Neural progenitor cell (in vitro differentiated cells): ENCODE measurements around the gene INPP5D. TPM values are rescaled to one million over a fixed set of nuclear protein-coding genes. Genes with fewer than 3 reads are reported as not detected.

Experiments used
- DNase-seq: peaks from one replicate; pipeline ENCODE4 v3.0.0-alpha.2; 2016; ENCODE audit warnings: low spot score
- H2AFZ ChIP-seq: fragments of 200-600 bp; sonication (generic); replicated peaks from 2 replicates; pipeline ENCODE4 v1.6.1; 2016; ENCODE audit warnings: antibody characterized with exemption
- H3F3A ChIP-seq: fragments of 200-600 bp; sonication (generic); 2 replicates; pipeline ENCODE4 v1.6.1; 2016; ENCODE audit warnings: antibody characterized with exemption, low read depth
- H3K27ac ChIP-seq: fragments of 200-600 bp; sonication (generic); 2 replicates; pipeline ENCODE4 v1.5.1; 2016; ENCODE audit warnings: mild to moderate bottlenecking
- H3K27me3 ChIP-seq: fragments of 200-600 bp; sonication (generic); 2 replicates; pipeline ENCODE4 v1.6.1; 2016; ENCODE audit warnings: mild to moderate bottlenecking, moderate library complexity
- H3K36me3 ChIP-seq: fragments of 200-600 bp; sonication (generic); 2 replicates; pipeline ENCODE4 v1.5.1; 2016
- H3K4me1 ChIP-seq: fragments of 200-600 bp; sonication (generic); 2 replicates; pipeline ENCODE4 v1.6.1; 2016; ENCODE audit warnings: mixed run types
- H3K4me2 ChIP-seq: fragments of 200-600 bp; sonication (generic); 2 replicates; pipeline ENCODE4 v1.6.1; 2016
- H3K4me3 ChIP-seq: fragments of 200-600 bp; sonication (generic); 2 replicates; pipeline ENCODE4 v1.5.1; 2016
- H3K79me2 ChIP-seq: fragments of 200-600 bp; sonication (generic); 2 replicates; pipeline ENCODE4 v1.6.1; 2016; ENCODE audit warnings: low read depth
- H3K9ac ChIP-seq: fragments of 200-600 bp; sonication (generic); 2 replicates; pipeline ENCODE4 v1.6.1; 2016
- H3K9me3 ChIP-seq: fragments of 200-600 bp; sonication (generic); 2 replicates; pipeline ENCODE4 v1.5.1; 2016; ENCODE audit warnings: low read depth
- H4K20me1 ChIP-seq: fragments of 200-600 bp; sonication (generic); 2 replicates; pipeline ENCODE4 v1.6.1; 2016; ENCODE audit warnings: low read depth
- H3K27ac Mint-ChIP-seq: 3 replicates; pipeline ENCODE4 v1.8.0; 2021; ENCODE audit warnings: mixed read lengths
- H3K27me3 Mint-ChIP-seq: 2 replicates; pipeline ENCODE4 v1.8.0; 2022; ENCODE audit warnings: low read depth, mild to moderate bottlenecking, inconsistent platforms, moderate library complexity, mixed read lengths; ENCODE audit not compliant: insufficient read depth
- H3K36me3 Mint-ChIP-seq: 3 replicates; pipeline ENCODE4 v1.8.0; 2021; ENCODE audit warnings: mixed read lengths
- H3K4me1 Mint-ChIP-seq: 3 replicates; pipeline ENCODE4 v1.8.0; 2021; ENCODE audit warnings: mixed read lengths
- H3K4me3 Mint-ChIP-seq: 3 replicates; pipeline ENCODE4 v1.8.0; 2021; ENCODE audit warnings: mild to moderate bottlenecking, moderate library complexity, mixed read lengths
- H3K9me3 Mint-ChIP-seq: 3 replicates; pipeline ENCODE4 v1.8.0; 2020; ENCODE audit warnings: mixed read lengths
- CTCF ChIP-seq: fragments of 200-600 bp; sonication (generic); IDR thresholded peaks from 2 replicates; pipeline ENCODE4 v1.5.1; 2017; ENCODE audit warnings: antibody characterized with exemption, mild to moderate bottlenecking
- EZH2 ChIP-seq: fragments of 200-600 bp; sonication (generic); IDR thresholded peaks from 2 replicates; pipeline ENCODE4 v1.6.1; 2017; ENCODE audit warnings: antibody characterized with exemption, mild to moderate bottlenecking, moderate library complexity
- EZH2phosphoT487 ChIP-seq: fragments of 200-600 bp; sonication (generic); IDR thresholded peaks from 2 replicates; pipeline ENCODE4 v1.6.1; 2017; ENCODE audit warnings: antibody characterized with exemption
- total RNA-seq: library from RNA; depleted of rRNA; stranded (reverse); fragments of >200 nt; gene quantifications from 2 replicates; pipeline ENCODE4 v1.2.3, GENCODE V29; 2015; ENCODE audit warnings: low replicate concordance

INPP5D gene
- total RNA-seq, 1 donor from 2014 or later: 4.2 TPM

DNA sequence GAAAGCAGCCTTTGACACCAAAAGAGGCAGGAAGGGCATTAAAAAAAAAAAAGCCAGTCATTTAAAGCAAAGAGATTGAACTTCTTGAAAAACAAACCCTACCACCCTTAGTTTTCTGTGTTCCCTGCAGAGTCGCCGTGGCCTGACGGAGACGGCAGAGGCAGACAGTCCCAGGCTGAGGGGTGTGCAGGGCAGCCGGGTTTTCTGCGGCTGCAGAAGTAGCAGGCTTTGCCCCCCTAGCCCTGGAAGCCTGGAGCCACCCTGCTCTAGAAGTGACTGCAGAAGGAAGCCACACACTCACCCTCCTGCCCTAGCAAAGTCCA lies 2.8 kb downstream of the INPP5D start:
- no peak overlapping the region for H3K27ac ChIP-seq
- H3K27ac Mint-ChIP-seq: no peak overlapping the region

DNA sequence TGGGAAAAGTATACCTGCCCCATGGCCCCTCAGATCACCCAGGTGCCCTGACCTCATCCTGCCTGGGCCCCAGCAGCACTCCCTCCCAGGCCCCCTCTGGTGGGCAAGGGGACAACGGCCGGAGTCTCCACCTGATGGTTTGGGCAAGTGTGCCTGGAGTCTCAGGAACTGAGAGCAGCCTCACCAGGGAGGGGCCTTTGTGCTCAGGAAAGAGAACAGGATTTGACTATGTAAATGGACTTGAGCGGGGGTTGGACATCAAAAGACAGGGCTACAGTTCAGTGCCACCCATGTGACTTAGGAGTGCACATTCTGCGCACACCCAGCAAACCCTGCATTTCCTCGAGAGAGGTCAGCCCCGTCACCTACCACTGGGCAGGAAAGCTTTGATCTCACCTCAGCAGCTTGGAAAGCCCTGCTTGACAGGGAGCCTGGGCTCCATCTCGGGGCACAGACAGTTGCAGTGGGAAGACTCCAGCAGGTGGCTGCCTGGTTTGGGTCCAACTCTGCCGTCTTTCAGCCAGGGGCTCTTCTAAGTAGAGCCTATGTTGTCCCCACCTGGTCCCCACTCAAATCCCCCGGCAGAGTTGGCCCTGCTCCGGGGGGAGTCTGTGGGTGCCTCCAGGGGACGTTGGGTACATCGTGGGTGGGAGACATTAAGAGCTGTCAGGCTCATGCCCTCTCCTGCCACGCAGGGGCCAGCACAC lies 3.3 kb downstream of the INPP5D start:
- TF ChIP-seq EZH2phosphoT487 (no peak), CTCF (peak; percentile 41), EZH2 (no peak)
- Histone ChIP-seq H3F3A (no peaks in the 10 kb centered on the region), H3K4me2 (no peak overlapping the region), H3K79me2 (no peaks in the 10 kb centered on the region), H3K4me3 (no peak overlapping the region), H3K36me3 (no peaks in the 10 kb centered on the region), H3K9ac (no peak overlapping the region), H3K9me3 (no peaks in the 10 kb centered on the region), H2AFZ (no peak overlapping the region), H3K27ac (no peak overlapping the region), H3K27me3 (no peaks in the 10 kb centered on the region), H3K4me1 (peaks cover 13% of the 10 kb centered on the region), H4K20me1 (no peaks in the 10 kb centered on the region)
- no peaks in the 10 kb centered on the region for H3K9me3 Mint-ChIP-seq
- H3K4me1 Mint-ChIP-seq: peaks cover 31% of the 10 kb centered on the region
- H3K27me3 Mint-ChIP-seq: peaks cover 3% of the 10 kb centered on the region
- peak overlapping the region; percentile 37 for H3K27ac Mint-ChIP-seq
- DNase-seq: peak; percentile 31
- H3K36me3 Mint-ChIP-seq: no peaks in the 10 kb centered on the region
- H3K4me3 Mint-ChIP-seq: no peak overlapping the region

More for the DNA sequence above, 2.8 kb downstream of the INPP5D start:
- H3K4me3 Mint-ChIP-seq: no peak overlapping the region
- no peak for DNase-seq
- H3K9me3 Mint-ChIP-seq: no peaks in the 10 kb centered on the region
- H3K9ac ChIP-seq: no peak overlapping the region
- H3K27me3 Mint-ChIP-seq: peaks cover 3% of the 10 kb centered on the region
- no peaks in the 10 kb centered on the region for H3K9me3 ChIP-seq
- H3F3A ChIP-seq: no peaks in the 10 kb centered on the region
- TF ChIP-seq CTCF: no peak
- no peak for TF ChIP-seq EZH2phosphoT487
- TF ChIP-seq EZH2: no peak
- no peak overlapping the region for H3K4me3 ChIP-seq
- H3K4me1 ChIP-seq: peaks cover 13% of the 10 kb centered on the region
- peaks cover 31% of the 10 kb centered on the region for H3K4me1 Mint-ChIP-seq
- no peak overlapping the region for H3K4me2 ChIP-seq
- no peaks in the 10 kb centered on the region for H3K27me3 ChIP-seq
- H3K36me3 ChIP-seq: no peaks in the 10 kb centered on the region
- H2AFZ ChIP-seq: no peak overlapping the region
- H3K36me3 Mint-ChIP-seq: no peaks in the 10 kb centered on the region
- no peaks in the 10 kb centered on the region for H4K20me1 ChIP-seq
- H3K79me2 ChIP-seq: no peaks in the 10 kb centered on the region

- no peak overlapping the region for H3K4me3 Mint-ChIP-seq
- H3K9ac ChIP-seq: no peak overlapping the region
Measured at GRCh38 chr2:233063976-233064411, 3.9 kb downstream of the INPP5D start.

More at GRCh38 chr2:233063976-233064411, 3.9 kb downstream of the INPP5D start:
- no peaks in the 10 kb centered on the region for H3K9me3 Mint-ChIP-seq
- peaks cover 3% of the 10 kb centered on the region for H3K27me3 Mint-ChIP-seq
- no peak for DNase-seq
- Histone ChIP-seq H3K27me3 (no peaks in the 10 kb centered on the region), H3K4me1 (peaks cover 13% of the 10 kb centered on the region), H3K36me3 (no peaks in the 10 kb centered on the region), H4K20me1 (no peaks in the 10 kb centered on the region), H3K79me2 (no peaks in the 10 kb centered on the region), H2AFZ (no peak overlapping the region), H3F3A (no peaks in the 10 kb centered on the region), H3K9me3 (no peaks in the 10 kb centered on the region), H3K4me2 (no peak overlapping the region), H3K27ac (no peak overlapping the region), H3K4me3 (no peak overlapping the region)
- H3K4me1 Mint-ChIP-seq: peaks cover 31% of the 10 kb centered on the region
- no peaks in the 10 kb centered on the region for H3K36me3 Mint-ChIP-seq
- H3K27ac Mint-ChIP-seq: no peak overlapping the region
- TF ChIP-seq EZH2 (no peak), EZH2phosphoT487 (no peak), CTCF (no peak)
